ENCODE data around the gene CBX4.

CBX4 gene

GRCh38 chr17:79803421-79803996 lies 35.7 kb downstream of the CBX4 start:
- no peak for DNase-seq
- H3K36me3 ChIP-seq, result no peaks in the 10 kb centered on the region
- no peak for TF ChIP-seq CTCF (IDR thresholded peaks at IDR 0.05; ENCODE audit: low read depth, low read length)
- no peak overlapping the region for H3K4me3 ChIP-seq (ENCODE audit: low read depth, low read length)
- H3K27me3 ChIP-seq (ENCODE audit: insufficient read depth, low read depth, severe bottlenecking), result no peaks in the 10 kb centered on the region
- no peak overlapping the region for H3K27ac ChIP-seq
- no peaks in the 10 kb centered on the region for H3K9me3 ChIP-seq (ENCODE audit: severe bottlenecking)

- H3K9me3 ChIP-seq (ENCODE audit: severe bottlenecking), result no peaks in the 10 kb centered on the region
- no peak overlapping the region for H3K4me3 ChIP-seq (ENCODE audit: low read depth, low read length)
- H3K36me3 ChIP-seq, result no peaks in the 10 kb centered on the region
- H3K27me3 ChIP-seq (ENCODE audit: insufficient read depth, low read depth, severe bottlenecking), result no peaks in the 10 kb centered on the region
- no peak for TF ChIP-seq CTCF (IDR thresholded peaks at IDR 0.05; ENCODE audit: low read depth, low read length)
- no peak for DNase-seq
- no peak overlapping the region for H3K27ac ChIP-seq
These were observed 36.4 kb downstream of the CBX4 start for GRCh38 chr17:79802736-79803420.

GRCh38 chr17:79802039-79802735 lies 37.1 kb downstream of the CBX4 start:
- no peaks in the 10 kb centered on the region for H3K27me3 ChIP-seq (ENCODE audit: insufficient read depth, low read depth, severe bottlenecking)

GRCh38 chr17:79801156-79802038 lies 37.8 kb downstream of the CBX4 start:
- H3K27me3 ChIP-seq (ENCODE audit: insufficient read depth, low read depth, severe bottlenecking), result no peaks in the 10 kb centered on the region
- H3K27ac ChIP-seq, result peak overlapping the region; percentile 43

More at GRCh38 chr17:79802039-79802735, 37.1 kb downstream of the CBX4 start:
- H3K36me3 ChIP-seq, result no peaks in the 10 kb centered on the region
- DNase-seq, result no peak
- H3K27ac ChIP-seq, result no peak overlapping the region
- no peak for TF ChIP-seq CTCF (IDR thresholded peaks at IDR 0.05; ENCODE audit: low read depth, low read length)
- H3K9me3 ChIP-seq (ENCODE audit: severe bottlenecking), result no peaks in the 10 kb centered on the region
- no peak overlapping the region for H3K4me3 ChIP-seq (ENCODE audit: low read depth, low read length)

More at GRCh38 chr17:79801156-79802038, 37.8 kb downstream of the CBX4 start:
- no peaks in the 10 kb centered on the region for H3K9me3 ChIP-seq (ENCODE audit: severe bottlenecking)
- DNase-seq, result no peak
- H3K36me3 ChIP-seq, result no peaks in the 10 kb centered on the region
- TF ChIP-seq CTCF (IDR thresholded peaks at IDR 0.05; ENCODE audit: low read depth, low read length), result no peak
- peak overlapping the region; percentile 45 for H3K4me3 ChIP-seq (ENCODE audit: low read depth, low read length)

Data from WERI-Rb-1 (cell line).